GM18867 (cell line): ENCODE measurements around the gene PAM16.
"Not testable (repeated sequence)": the region's sequence is repeated elsewhere in the genome, so short reads cannot be mapped to it uniquely, and the experiment has no call there.

Experiments used
- ATAC-seq: cut with Tn5 transposase; IDR thresholded peaks from one replicate; pipeline ENCODE4 v1.9.1; 2021; ENCODE audit warnings: mild to moderate bottlenecking, moderate library complexity; ENCODE audit not compliant: unreplicated experiment

PAM16 gene

GRCh38 chr16:4354512-4355409 is 3.6 kb upstream of the PAM16 start:
- ATAC-seq: no peak

- no peak for ATAC-seq
These were observed 2.6 kb upstream of the PAM16 start for GRCh38 chr16:4353675-4354074.

DNA sequence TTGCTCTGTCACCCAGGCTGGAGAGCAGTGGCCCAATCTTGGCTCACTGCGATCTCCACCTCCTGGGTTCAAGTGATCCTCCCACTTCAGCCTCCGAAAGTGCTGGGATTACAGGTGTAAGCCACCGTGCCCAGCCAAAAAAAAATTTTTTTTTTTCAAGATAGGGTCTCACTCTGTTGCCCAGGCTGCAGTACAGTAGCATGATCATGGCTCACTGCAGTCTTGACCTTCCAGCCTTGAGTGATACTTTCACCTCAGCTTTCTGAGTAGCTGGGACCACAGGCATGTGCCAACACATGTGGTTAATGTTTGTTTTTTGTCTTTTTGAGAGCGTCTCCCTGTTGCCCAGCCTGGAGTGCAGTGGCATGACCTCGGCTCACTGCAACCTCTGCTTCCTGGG is 1.7 kb upstream of the PAM16 start:
- no peak for ATAC-seq

GRCh38 chr16:4351880-4352279 is 759 bp upstream of the PAM16 start:
- ATAC-seq: no peak

GRCh38 chr16:4350365-4350786 is 745 bp downstream of the PAM16 start:
- ATAC-seq: no peak

DNA sequence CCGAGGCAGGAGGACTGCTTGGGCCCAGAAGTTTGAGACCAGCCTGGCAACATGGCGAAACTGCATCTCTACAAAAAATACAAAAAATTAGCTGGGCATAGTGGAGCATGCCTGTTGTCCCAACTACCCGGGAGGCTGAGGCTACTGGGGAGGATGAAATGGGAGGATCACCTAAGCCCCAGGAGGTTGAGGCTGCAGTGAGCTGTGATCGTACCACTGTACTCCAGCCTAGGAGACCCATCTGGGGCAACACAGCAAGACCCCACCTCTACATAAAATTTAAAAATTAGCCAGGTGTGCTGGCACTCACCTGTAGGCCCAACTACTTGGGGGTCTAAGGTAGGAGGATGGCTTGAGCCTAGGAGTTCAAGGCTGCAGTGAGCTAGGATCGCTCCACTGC is 1.8 kb downstream of the PAM16 start:
- no peak for ATAC-seq

DNA sequence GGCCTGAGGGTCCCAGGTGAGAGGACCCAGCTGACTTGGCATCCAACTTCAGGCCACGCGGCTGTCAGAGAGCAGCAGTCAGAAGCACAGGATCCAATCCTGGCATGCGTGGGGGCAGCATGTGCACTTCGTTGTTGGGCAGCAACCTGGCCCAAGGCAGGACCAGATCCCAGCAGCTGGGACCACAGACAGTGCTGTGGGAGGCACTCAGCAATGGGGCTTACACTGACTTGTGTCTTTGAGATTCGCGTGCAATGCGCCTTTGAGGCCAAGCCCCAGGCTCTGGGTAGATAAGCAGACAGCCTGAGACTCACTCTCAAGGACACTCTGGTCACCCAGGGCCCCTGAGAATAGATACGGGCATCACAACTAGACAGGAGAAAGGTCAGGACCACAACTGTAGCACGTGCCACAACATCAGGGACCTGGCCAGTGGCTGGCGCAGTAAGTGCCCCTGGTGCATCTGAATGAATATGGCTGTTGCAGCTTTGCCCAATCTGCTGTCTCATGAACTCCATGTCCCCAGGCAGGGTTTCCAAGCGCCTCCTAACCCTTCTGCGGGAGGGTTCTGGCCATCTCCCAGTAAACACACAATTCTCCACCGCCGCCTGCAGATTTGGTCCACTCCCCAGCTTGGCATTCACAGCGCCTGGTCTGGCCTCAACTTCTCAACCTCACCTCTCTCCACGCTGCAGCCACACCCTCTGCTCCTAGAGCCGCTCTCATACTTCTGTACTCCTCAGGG is 3.2 kb downstream of the PAM16 start:
- no peak for ATAC-seq

- ATAC-seq: no peak
These were observed 4.1 kb downstream of the PAM16 start for GRCh38 chr16:4347010-4347409.

DNA sequence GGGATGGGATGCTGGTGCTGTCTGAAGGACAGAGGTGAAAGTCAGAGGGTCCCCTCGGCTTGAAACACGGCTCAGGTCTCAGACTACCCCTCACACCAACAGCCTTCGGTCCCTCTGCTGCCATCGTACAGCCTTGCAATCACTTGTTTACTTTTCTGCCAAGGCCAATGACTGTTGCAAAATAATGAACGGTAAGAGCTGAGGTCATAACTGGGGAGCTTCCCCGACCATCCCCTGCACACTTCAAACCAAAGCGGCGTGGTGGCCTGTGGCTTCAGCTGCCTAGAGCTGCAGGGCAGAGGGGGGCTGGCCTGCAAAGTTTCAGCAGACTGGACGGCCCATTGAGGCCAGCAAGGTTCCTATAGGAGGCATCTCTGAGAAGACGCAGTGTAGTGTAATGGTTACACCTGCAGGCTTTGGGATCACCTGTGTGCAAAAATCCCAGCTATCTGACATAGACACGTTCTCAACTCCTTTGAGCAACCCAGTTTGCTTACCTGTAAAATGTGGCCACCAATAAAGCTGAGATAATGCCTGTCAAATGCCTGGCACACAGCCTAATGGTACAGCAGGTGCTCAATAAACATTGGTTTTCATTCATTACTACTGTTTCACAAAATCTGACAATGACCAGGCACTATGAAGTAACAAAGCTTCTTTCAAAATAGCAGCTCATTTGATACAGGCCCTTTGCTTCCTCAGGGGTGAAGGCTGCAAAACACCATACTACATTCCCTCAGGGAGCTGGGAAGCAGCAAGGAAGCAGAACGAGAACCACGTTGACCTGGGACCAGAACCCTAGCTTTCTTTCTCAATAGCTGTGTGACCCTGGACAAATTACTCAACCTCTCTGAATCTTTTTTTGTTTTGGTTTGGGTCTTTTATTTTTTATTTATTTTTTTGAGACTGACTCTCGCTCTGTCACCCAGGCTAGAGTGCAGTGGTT is 5.0 kb downstream of the PAM16 start:
- ATAC-seq: no peak

DNA sequence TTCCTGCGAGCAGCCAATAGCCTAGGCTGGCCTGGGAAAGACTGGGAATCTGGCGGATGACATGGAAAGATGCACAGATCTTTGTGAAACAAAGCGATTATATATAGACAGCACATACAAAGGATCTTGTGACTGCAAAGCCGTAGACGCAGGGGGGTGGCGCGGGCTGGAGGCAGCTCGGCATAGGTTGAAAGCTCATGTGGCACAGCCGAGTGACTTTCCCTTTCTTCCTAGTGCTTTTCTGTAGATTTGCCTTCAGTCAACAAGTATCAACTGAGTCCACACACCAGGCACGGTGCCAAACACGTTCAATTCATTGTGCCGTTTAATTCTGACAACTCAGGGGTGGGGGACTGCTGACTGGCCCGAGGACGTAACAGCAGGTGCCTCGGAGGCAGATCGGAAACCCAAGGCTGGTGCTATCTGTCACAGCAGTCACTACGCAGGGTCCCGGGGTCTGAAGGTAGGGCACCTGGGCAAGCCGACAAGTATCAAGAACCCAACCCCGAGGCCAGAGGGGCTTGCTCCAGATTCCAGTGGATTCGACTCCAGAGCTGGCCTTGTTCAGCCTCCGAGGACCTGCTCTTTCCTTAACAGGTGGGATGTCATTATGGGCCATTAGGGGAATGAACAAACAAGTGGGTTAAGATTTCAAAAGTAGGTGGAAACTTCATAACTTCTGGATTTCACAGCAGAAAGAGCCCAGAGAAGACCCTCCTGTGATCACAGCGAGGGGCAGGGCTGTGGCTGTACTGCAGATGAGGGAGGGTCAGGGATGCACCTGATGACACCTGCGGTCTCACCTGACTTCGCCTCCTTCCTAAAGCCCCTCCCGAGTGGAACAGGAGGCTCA is 5.9 kb downstream of the PAM16 start:
- ATAC-seq: no peak

DNA sequence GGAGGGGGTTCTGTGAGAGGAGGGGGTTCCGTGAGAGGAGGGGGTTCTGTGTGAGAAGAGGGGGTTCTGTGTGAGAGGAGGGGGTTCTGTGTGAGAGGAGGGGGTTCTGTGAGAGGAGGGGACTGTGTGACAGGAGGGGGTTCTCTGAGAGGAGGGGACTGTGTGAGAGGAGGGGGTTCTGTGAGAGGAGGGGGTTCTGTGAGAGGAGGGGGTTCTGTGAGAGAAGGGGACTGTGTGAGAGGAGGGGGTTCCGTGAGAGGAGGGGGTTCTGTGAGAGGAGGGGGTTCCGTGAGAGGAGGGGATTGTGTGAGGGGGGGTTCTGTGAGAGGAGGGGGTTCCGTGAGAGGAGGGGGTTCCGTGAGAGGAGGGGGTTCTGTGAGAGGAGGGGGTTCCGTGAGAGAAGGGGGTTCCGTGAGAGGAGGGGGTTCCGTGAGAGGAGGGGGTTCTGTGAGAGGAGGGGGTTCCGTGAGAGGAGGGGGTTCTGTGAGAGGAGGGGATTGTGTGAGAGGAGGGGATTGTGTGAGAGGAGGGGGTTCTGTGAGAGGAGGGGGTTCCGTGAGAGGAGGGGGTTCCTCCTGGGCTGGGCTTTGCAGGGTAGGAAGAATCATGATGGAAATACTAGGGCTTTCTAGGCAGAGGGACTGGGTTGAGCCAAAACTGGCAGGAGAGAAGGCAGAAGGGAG is 6.7 kb downstream of the PAM16 start:
- ATAC-seq: not testable (repeated sequence)

- ATAC-seq: no peak
These were observed 8.0 kb downstream of the PAM16 start for GRCh38 chr16:4342866-4343744.

- no peak for ATAC-seq
These were observed 9.9 kb downstream of the PAM16 start for GRCh38 chr16:4341250-4341649.

- ATAC-seq: no peak
These were observed 10.7 kb downstream of the PAM16 start for GRCh38 chr16:4340443-4340842.

- ATAC-seq: no peak
These were observed 11.2 kb downstream of the PAM16 start for GRCh38 chr16:4339909-4340308.

GRCh38 chr16:4339455-4339854 is 11.7 kb downstream of the PAM16 start:
- no peak for ATAC-seq

DNA sequence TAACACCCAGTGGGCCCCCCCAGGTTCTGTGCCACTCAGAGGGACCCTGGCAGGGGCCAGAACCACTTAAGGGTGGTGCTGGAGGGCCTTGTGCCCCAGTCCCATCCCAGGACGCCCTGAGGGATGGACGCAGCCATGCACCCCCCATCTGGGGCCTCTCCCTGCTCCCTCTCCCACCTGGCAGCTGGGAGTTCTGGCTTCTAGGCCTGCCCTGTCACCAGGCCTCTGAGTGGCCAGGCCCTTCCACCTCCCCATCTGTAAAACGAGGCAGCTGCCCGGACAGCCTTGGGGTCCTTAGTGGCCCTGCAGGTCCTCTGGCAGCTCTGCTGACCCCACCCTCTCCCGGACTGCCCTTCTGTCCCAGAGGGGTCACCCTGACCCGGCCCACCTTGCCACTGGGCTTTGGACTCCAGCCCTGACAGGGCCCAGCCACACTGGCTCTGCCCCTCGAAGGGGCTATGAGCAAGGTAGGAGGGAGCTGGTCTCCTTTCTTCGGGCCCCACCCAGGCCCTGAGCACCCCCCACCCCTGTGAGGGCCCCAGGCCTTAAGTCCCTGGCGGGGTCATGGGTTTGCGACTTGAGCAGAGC is 12.3 kb downstream of the PAM16 start:
- no peak for ATAC-seq

DNA sequence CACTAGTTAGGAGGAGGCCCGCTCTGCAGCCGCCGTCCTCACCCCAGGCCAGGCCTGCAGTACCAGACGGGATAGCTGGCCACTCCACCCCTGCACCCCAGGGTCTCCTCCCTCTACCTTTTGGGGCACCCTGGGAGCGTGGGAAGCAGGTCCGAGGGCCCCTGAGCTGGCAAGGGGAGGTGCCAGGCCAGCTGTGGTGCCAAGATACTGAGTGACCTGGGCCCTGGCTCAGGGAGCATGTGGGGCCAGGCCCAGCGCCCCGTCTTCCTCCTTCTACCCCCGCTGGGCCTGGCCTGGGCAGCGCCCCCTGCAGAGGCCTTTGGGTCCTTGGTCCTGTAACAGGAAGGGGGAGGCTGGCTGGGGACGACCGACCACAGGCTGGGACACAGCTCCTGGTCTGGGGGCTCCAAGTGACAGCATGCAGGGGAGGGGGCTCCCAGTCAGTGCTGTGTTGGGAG is 13.0 kb downstream of the PAM16 start:
- ATAC-seq: no peak
